Natural killer cell (primary cell): ENCODE data around the gene PLCB1. TPM values are rescaled to one million over a fixed set of nuclear protein-coding genes. Genes with fewer than 3 reads are reported as not detected.
A peak's percentile ranks its signal among the peaks of the same experiment; 100 is the strongest.

Source experiments
- ATAC-seq, 3 donors: fragments of 150-1000 bp in 2 of 3; fragments of 200-7000 bp in 1 of 3; cut with Tn5 transposase; 1 replicate in 1 of 3; 2 replicates in 2 of 3; pipeline ENCODE4 v1.10.0; 2021; ENCODE audit warnings: mild to moderate bottlenecking in 2 of 3, moderate library complexity in 2 of 3
- DNase-seq, 2 donors: peaks; one replicate each; pipeline versions ENCODE4 v3.0.0 to v3.0.0-alpha.2; 2013 to 2021; ENCODE audit warnings: mixed read lengths in 1 of 2
- H3K27ac ChIP-seq: one replicate; pipeline ENCODE4 v1.5.1; 2013; ENCODE audit warnings: mild to moderate bottlenecking, low read length
- H3K27me3 ChIP-seq: one replicate; pipeline ENCODE4 v1.6.1; 2013; ENCODE audit warnings: low read length; ENCODE audit not compliant: control insufficient read depth, insufficient read depth
- H3K36me3 ChIP-seq: one replicate; pipeline ENCODE4 v1.6.1; 2013; ENCODE audit warnings: low read length; ENCODE audit not compliant: control insufficient read depth, insufficient read depth
- H3K4me1 ChIP-seq: one replicate; pipeline ENCODE4 v1.6.1; 2013; ENCODE audit warnings: low read length; ENCODE audit not compliant: control insufficient read depth, insufficient read depth
- H3K4me3 ChIP-seq: one replicate; pipeline ENCODE4 v1.5.1; 2013; ENCODE audit warnings: low read length
- H3K9me3 ChIP-seq: one replicate; pipeline ENCODE4 v1.6.1; 2013; ENCODE audit warnings: low read length; ENCODE audit not compliant: control insufficient read depth, insufficient read depth
- H3K27ac Mint-ChIP-seq, 2 donors: one replicate each; pipeline ENCODE4 v1.8.0; 2022; ENCODE audit warnings: mild to moderate bottlenecking in 2 of 2, mixed read lengths in 2 of 2, moderate library complexity in 1 of 2
- H3K27me3 Mint-ChIP-seq, 2 donors: one replicate each; pipeline ENCODE4 v1.8.0; 2022; ENCODE audit warnings: low read depth in 2 of 2, mixed read lengths in 2 of 2
- H3K36me3 Mint-ChIP-seq: one replicate; pipeline ENCODE4 v1.8.0; 2022; ENCODE audit warnings: mixed read lengths
- H3K4me1 Mint-ChIP-seq, 2 donors: one replicate each; pipeline ENCODE4 v1.8.0; 2022; ENCODE audit warnings: mixed read lengths in 2 of 2
- H3K4me3 Mint-ChIP-seq: one replicate; pipeline ENCODE4 v1.8.0; 2022; ENCODE audit warnings: mild to moderate bottlenecking, moderate library complexity, mixed read lengths
- H3K9me3 Mint-ChIP-seq, 2 donors: one replicate each; pipeline ENCODE4 v1.8.0; 2022; ENCODE audit warnings: mixed read lengths in 2 of 2
- WGBS: methylation state at CpG from one replicate; pipeline ENCODE4 v1.1.7; 2013; ENCODE audit warnings: missing lambda C conversion rate; ENCODE audit not compliant: insufficient coverage; 5-methylcytosine and 5-hydroxymethylcytosine counted together
- intact Hi-C: fragments of 100-400 bp; cut with micrococcal nuclease; formaldehyde crosslinking; loops from one replicate; pipeline ENCODE4 v1.14.2; 2022
- total RNA-seq, 4 donors: library from RNA; stranded (reverse); fragments of 120-200 nt in 1 of 4; gene quantifications; one replicate each; pipeline versions ENCODE4 v1.2.3 to v1.2.4, GENCODE V29; 2013 to 2022
- TF ChIP-seq, protein P1 (sequence below): fragments of 200-600 bp; IDR thresholded peaks from one replicate; pipeline ENCODE4 v1.8.0; 2022; ENCODE audit warnings: antibody characterized with exemption

PLCB1 gene
- total RNA-seq, 3 donors from 2014 or later (not counting 1 experiment from before 2014, with no cell fraction given) = 48.7 to 66.2 (median 57.7) TPM

- H3K27me3 ChIP-seq = no peaks in the 10 kb centered on the region
- peaks cover 21 to 28% of the 10 kb centered on the region in 2 donors for H3K4me1 Mint-ChIP-seq
- H3K36me3 Mint-ChIP-seq = no peaks in the 10 kb centered on the region
- no peaks in the 10 kb centered on the region for H3K9me3 Mint-ChIP-seq
- intact Hi-C loops = loop anchor here (2.0 kb wide), 1 partner anchor 171 kb away; the partner anchor contains the start of gene PLCB1
- H3K4me3 Mint-ChIP-seq = no peak overlapping the region
- peaks cover 7% of the 10 kb centered on the region for H3K4me1 ChIP-seq
- no peak for ATAC-seq
- no peak overlapping the region for H3K27ac ChIP-seq
- no peak overlapping the region for H3K27ac Mint-ChIP-seq
- DNase-seq = no peak
- 95% methylated on average over 3 of the region's 3 CpGs for WGBS
- no peaks in the 10 kb centered on the region for H3K36me3 ChIP-seq
- no peak overlapping the region for H3K4me3 ChIP-seq
- TF ChIP-seq, protein P1, sequence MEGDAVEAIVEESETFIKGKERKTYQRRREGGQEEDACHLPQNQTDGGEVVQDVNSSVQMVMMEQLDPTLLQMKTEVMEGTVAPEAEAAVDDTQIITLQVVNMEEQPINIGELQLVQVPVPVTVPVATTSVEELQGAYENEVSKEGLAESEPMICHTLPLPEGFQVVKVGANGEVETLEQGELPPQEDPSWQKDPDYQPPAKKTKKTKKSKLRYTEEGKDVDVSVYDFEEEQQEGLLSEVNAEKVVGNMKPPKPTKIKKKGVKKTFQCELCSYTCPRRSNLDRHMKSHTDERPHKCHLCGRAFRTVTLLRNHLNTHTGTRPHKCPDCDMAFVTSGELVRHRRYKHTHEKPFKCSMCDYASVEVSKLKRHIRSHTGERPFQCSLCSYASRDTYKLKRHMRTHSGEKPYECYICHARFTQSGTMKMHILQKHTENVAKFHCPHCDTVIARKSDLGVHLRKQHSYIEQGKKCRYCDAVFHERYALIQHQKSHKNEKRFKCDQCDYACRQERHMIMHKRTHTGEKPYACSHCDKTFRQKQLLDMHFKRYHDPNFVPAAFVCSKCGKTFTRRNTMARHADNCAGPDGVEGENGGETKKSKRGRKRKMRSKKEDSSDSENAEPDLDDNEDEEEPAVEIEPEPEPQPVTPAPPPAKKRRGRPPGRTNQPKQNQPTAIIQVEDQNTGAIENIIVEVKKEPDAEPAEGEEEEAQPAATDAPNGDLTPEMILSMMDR = no peak
- no peaks in the 10 kb centered on the region for H3K27me3 Mint-ChIP-seq
- H3K9me3 ChIP-seq = no peaks in the 10 kb centered on the region
Measured at GRCh38 chr20:8303651-8304050, 171.6 kb downstream of the PLCB1 start.

DNA sequence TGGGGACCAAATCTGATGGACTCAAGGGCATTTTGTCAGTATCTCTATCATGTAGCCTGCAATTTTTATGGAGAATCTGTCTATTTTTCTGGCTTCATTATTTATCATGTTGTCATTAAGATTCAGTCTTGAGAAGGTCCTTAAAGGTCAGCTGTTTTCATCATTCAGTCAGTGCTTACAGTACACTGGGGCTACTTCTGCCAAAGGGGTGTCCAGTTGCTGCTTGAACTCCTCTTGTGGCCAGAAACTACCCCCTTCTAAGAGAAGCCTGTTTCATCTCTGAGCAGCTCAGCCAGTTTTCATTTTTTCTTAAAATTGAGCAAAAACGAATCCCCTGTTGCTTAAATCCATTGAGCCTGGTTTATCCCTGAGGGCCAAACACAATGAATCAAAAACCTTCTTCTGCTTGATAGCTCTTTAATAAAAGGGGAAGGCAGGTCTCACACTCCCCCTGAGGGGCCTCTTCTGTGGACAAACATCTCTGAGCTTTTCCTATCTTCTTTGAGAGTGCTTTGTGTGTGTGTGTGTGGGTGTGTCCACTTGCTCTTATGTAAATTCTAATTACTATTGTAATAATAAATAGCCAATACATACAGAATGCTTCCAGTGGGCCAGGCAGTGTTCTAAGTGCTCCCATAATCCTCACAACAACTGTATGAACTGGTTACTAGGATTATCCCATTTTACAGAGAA lies 172.2 kb downstream of the PLCB1 start:
- no peak overlapping the region for H3K4me3 ChIP-seq
- Mint-ChIP-seq H3K36me3 (no peaks in the 10 kb centered on the region), H3K4me1 (peaks cover 21 to 27% of the 10 kb centered on the region in 2 donors), H3K4me3 (no peak overlapping the region), H3K27me3 (no peaks in the 10 kb centered on the region), H3K9me3 (no peaks in the 10 kb centered on the region), H3K27ac (no peak overlapping the region)
- TF ChIP-seq, protein P1 = no peak
- WGBS = 71% methylated on average over 1 of the region's 1 CpG
- H3K27ac ChIP-seq = no peak overlapping the region
- ATAC-seq (no peak), DNase-seq (no peak)
- intact Hi-C loops = loop anchor here (2.0 kb wide), 1 partner anchor 171 kb away; the partner anchor contains the start of gene PLCB1
- H3K9me3 ChIP-seq = no peaks in the 10 kb centered on the region
- no peaks in the 10 kb centered on the region for H3K27me3 ChIP-seq
- H3K4me1 ChIP-seq = peaks cover 7% of the 10 kb centered on the region
- no peaks in the 10 kb centered on the region for H3K36me3 ChIP-seq

DNA sequence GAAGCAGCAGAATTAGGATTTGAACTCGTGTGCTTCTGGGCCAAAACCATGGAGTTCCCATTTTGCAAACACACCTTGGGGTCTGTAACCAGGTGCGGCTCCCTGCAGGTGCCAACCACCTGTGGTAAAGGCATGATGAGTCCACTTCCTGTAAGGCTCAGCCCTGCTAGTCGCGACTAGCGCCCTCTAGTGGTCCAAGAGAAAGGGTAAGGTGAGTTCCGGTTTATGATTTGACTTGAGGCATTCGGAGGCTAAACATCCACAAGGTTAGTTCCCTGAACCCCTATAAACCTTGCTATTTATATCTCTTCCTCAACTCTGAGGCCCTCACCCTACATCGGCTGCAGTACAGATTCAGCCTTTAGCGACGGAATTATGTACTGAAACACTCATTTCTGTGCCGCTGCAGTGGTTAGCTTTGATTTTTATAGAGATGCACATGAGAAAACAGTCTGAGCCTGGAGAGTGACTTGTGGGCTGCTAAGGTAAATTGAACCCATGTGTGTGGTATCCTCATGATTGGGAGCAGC lies 173.4 kb downstream of the PLCB1 start:
- H3K36me3 Mint-ChIP-seq = no peaks in the 10 kb centered on the region
- peaks cover 21% of the 10 kb centered on the region in 2 donors for H3K4me1 Mint-ChIP-seq
- no peaks in the 10 kb centered on the region for H3K9me3 Mint-ChIP-seq
- WGBS = 55% methylated on average over 11 of the region's 11 CpGs
- Histone ChIP-seq H3K27ac (no peak overlapping the region), H3K4me3 (no peak overlapping the region), H3K27me3 (no peaks in the 10 kb centered on the region), H3K9me3 (no peaks in the 10 kb centered on the region), H3K4me1 (peaks cover 7% of the 10 kb centered on the region), H3K36me3 (no peaks in the 10 kb centered on the region)
- ATAC-seq (peak; percentile 81 to 98 (median 82)), DNase-seq (peak; percentile 56 to 90)
- no peaks in the 10 kb centered on the region for H3K27me3 Mint-ChIP-seq
- peak overlapping the region; percentile 24 to 54 for H3K27ac Mint-ChIP-seq
- peak overlapping the region; percentile 28 for H3K4me3 Mint-ChIP-seq
- intact Hi-C loops = loop anchor here (2.0 kb wide), 1 partner anchor 173 kb away; the partner anchor contains the start of gene PLCB1
- TF ChIP-seq, protein P1 = peak; percentile 76
